A673 (cell line): ENCODE measurements around the gene RERE.

Source experiments
- EZH2 ChIP-seq: fragments of 200-600 bp; sonication (generic); IDR thresholded peaks from 2 replicates; pipeline ENCODE4 v1.6.1; 2017; ENCODE audit warnings: borderline replicate concordance, low read depth, mild to moderate bottlenecking, mixed read lengths, antibody characterized with exemption, low read length; ENCODE audit not compliant: poor library complexity, severe bottlenecking
- TF ChIP-seq, protein P1 (sequence below): fragments of 300-800, 200-600 bp; sonication (generic); conservative IDR thresholded peaks from 2 replicates; pipeline ENCODE4 v1.5.1; 2017; ENCODE audit warnings: low read depth, mild to moderate bottlenecking, antibody characterized with exemption, low read length, moderate library complexity, mixed read lengths

DNA sequence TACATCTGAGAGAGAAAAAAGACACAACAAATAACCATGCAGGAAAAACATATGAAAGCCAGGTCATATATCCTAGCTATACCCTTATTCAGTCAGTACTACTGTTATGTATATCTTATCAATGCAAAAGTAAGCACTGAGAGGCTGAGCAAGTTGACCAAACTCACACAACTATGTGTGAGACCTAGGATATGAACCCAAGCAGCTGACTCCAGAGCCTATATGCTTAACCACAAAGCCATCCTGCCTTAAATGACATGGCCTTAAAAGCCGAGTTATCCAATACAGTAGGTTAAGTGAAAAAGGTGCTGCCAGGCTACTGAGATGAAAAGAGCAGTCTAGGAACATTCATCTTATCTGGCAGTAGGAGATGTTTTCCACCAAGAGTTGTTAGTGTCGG lies 151.6 kb downstream of the RERE start:
- TF ChIP-seq, protein P1, sequence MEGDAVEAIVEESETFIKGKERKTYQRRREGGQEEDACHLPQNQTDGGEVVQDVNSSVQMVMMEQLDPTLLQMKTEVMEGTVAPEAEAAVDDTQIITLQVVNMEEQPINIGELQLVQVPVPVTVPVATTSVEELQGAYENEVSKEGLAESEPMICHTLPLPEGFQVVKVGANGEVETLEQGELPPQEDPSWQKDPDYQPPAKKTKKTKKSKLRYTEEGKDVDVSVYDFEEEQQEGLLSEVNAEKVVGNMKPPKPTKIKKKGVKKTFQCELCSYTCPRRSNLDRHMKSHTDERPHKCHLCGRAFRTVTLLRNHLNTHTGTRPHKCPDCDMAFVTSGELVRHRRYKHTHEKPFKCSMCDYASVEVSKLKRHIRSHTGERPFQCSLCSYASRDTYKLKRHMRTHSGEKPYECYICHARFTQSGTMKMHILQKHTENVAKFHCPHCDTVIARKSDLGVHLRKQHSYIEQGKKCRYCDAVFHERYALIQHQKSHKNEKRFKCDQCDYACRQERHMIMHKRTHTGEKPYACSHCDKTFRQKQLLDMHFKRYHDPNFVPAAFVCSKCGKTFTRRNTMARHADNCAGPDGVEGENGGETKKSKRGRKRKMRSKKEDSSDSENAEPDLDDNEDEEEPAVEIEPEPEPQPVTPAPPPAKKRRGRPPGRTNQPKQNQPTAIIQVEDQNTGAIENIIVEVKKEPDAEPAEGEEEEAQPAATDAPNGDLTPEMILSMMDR, result no peak
- TF ChIP-seq EZH2, result no peak
